Activated CD4-positive, alpha-beta T cell treated with anti-CD3 and anti-CD28 coated beads, Interleukin-2, amount 50 U/mL, for 1 hour (primary cell): ENCODE results near the gene NUTM1.
"Not testable (repeated sequence)": the region's sequence is repeated elsewhere in the genome, so short reads cannot be mapped to it uniquely, and the experiment has no call there.

Experiments used
- DNase-seq: peaks from one replicate; pipeline ENCODE4 v3.0.0-alpha.2; 2020

The NUTM1 gene

GRCh38 chr15:34337557-34338306 is 5.4 kb upstream of the NUTM1 start, which contains the start of gene SLC12A6:
SLC12A6 (minus strand) TSS chr15:34337781; CDS start chr15:34336680, 1,101 bp downstream.
- DNase-seq, result peak; percentile 89

- DNase-seq, result no peak
These were observed 4.8 kb upstream of the NUTM1 start for GRCh38 chr15:34338347-34338746.

DNA sequence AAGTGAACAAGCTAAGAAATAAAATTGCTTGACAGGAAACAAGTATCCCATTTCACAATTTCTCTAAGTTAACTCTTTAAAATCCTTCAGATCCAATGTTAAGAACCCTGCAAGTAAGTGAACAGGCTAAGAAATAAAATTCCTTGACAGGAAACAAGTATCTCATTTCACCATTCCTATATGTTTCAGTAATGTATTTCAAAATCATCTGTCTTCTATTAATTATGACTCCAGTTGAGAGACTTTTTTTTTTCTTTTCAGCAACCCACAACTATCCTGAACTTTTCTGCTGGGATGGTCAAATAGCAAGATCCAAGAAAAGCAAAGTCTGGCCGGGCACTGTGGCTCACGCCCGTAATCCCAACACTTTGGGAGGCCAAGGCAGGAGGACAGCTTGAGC is 3.2 kb upstream of the NUTM1 start:
- DNase-seq, result no peak

- no peak for DNase-seq
These were observed 1.5 kb upstream of the NUTM1 start for GRCh38 chr15:34341381-34342212.

GRCh38 chr15:34342213-34342736 is 840 bp upstream of the NUTM1 start:
- not testable (repeated sequence) for DNase-seq

DNA sequence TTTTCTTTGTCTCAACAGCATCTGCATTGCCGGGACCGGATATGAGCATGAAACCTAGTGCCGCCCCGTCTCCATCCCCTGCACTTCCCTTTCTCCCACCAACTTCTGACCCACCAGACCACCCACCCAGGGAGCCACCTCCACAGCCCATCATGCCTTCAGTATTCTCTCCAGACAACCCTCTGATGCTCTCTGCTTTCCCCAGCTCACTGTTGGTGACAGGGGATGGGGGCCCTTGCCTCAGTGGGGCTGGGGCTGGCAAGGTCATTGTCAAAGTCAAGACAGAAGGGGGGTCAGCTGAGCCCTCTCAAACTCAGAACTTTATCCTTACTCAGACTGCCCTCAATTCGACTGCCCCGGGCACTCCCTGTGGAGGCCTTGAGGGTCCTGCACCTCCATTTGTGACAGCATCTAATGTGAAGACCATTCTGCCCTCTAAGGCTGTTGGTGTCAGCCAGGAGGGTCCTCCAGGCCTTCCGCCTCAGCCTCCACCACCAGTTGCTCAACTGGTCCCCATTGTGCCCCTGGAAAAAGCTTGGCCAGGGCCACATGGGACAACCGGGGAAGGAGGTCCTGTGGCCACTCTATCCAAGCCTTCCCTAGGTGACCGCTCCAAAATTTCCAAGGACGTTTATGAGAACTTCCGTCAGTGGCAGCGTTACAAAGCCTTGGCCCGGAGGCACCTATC is 5.0 kb downstream of the NUTM1 start:
- no peak for DNase-seq

- DNase-seq, result no peak
These were observed 5.7 kb downstream of the NUTM1 start for GRCh38 chr15:34348735-34349300.

DNA sequence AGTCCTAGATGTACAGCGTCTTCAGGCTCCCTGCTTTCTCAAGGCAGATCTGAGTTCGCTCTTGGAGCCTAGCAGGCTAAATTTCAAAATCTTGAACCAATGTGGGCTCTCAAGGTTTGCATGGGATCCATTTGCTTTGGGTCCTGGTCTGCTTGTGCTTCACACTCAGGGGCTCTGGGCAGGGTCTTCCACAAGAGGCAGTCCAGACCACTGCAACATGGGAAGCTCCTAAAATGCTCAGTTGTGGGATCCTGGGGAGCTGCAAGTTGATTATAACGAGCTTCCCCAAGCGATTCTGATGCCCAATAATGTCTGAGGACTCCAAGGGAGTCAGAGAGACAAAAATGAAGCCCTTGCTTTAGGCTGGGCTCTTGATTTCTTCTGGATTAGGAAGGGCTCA is 6.7 kb downstream of the NUTM1 start:
- DNase-seq, result no peak

DNA sequence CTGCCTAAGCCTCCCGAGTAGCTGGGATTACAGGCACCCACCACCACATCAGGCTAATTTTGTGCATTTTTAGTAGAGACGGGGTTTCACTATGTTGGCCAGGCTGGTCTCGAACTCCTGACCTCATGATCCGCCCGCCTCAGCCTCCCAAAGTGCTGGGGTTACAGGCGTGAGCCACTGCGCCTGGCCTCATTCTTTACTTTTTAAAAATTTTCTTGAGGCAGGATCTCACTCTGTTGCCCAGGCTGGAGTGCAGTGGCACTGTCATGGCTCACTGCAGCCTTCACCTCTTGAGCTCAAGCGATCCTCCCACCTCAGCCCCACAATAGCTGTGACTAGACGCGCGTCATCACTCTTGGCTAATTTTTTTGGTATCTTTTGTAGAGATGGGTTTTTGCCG is 9.9 kb downstream of the NUTM1 start:
- not testable (repeated sequence) for DNase-seq

GRCh38 chr15:34353627-34354026 is 10.5 kb downstream of the NUTM1 start:
- no peak for DNase-seq

GRCh38 chr15:34354286-34354685 is 11.2 kb downstream of the NUTM1 start:
- DNase-seq, result no peak

DNA sequence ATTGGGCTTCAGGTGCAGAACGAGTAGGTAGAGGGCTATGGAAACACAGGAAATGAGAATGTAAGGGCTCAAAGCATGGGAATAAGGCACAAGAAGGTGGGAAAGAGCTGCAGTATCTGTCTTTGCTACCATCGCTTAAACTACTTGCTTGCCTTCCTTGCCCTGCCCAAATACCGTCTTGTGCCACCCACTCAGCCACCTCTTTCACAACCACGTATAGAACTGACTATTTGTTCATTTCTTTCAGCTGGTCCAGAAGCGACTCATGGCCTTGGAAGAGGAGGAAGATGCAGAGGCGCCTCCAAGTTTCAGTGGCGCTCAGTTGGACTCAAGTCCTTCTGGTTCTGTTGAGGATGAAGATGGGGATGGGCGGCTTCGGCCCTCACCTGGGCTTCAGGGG is 12.1 kb downstream of the NUTM1 start:
- no peak for DNase-seq

GRCh38 chr15:34357653-34358052 is 14.5 kb downstream of the NUTM1 start:
- DNase-seq, result no peak

DNA sequence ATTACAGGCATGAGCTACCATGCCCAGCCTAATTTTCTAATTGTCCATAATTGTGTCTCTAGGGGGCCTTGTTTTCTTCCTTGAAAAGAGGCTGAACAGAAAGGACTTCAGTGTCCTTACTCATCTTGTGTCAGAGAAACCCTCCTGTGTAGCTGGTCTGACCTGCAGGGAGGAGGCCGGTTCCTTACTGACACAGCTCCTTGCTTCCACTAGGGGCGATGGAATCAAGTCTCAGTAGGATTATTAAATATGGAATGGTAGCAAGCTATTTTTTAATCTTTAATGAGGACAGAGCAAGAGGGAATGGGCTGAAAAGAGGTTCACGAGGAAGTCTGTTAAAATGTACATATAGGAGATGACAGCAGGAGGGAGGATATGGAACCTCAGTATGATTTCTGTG is 15.3 kb downstream of the NUTM1 start:
- DNase-seq, result no peak

- DNase-seq, result no peak
These were observed 15.8 kb downstream of the NUTM1 start for GRCh38 chr15:34358948-34359347.

DNA sequence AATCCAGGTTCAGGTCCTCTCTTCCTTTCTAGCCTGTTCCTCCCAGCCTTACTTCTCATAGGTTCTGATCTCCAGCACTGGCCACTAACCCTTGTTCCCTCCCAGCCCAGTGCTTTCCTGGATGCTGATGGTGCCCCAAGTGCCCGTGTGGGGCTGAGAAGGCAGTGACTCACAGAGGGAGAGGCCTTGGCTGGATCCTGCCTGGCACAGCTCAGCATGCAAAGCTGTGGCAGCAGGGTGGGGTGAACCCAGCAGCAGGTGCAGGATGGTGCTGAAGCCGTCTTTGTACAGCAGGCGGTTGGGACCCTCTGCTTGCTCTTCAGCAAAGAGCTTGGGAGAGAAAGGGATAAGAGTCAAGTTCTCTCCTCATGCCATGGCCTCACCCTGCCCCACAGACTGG is 16.3 kb downstream of the NUTM1 start:
- no peak for DNase-seq

DNA sequence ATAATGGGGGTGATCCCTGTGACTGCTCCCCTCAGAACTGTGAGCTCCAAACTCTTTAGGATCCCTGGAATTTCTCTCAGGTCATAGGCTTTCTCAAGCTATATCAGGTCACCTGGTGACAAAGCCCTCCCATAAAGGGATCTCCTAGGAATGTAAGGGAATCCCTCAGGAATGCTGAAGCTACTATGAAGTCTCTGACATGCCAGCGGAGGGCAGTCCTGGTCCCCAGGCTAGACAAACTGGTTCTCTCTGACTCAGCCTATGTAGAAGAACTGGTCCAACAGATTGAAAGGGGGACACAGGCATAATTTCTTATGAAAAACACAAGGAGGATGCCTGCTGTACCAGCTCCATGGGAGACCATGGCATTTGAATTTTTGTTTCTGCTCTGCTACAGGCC is 17.2 kb downstream of the NUTM1 start:
- DNase-seq, result no peak

DNA sequence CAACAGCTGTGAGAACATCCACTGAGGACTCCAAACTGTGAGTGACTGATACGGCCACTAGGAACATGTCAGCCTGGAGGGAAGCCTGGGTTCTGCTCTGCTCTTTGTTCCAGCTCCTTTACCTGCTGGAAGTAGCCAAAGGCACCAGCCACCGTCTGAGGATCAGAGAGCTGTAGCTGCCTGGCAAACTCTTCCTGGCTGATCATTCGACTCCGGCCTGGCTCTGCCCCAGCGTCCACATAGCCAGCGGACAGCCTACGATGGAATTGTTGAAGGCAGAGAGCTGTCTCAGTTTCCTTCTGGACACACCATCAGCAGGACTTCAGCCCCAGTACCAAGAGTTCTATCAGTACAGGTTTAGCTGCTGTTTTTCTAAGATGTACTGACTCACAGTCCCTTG is 18.2 kb downstream of the NUTM1 start:
- DNase-seq, result no peak

- no peak for DNase-seq
These were observed 19.1 kb downstream of the NUTM1 start for GRCh38 chr15:34362047-34362773.

GRCh38 chr15:34364041-34364440 is 20.9 kb downstream of the NUTM1 start:
- DNase-seq, result no peak

- DNase-seq, result peak; percentile 3
These were observed 22.1 kb downstream of the NUTM1 start for GRCh38 chr15:34365091-34365825.

DNA sequence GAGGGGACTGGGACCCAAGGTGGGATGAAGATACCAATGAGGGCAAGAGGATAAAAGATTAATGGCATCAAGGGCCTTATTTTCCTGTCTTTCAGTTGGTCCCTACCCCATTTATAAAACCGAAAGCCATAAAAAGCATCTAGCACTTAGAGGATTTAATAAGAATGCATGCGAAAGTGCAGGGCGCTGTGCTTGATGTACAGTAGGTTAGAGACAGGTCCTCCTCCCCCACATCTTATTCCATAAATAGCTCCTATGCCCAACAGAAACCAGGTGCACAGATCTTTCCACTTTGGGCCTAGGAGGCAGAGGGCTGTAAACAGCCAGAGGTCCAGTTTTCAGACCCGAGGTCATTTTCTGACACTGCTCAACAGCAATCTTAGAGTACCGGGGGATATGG is 22.7 kb downstream of the NUTM1 start:
- DNase-seq, result no peak
